Activated CD4-positive, CD25-positive, alpha-beta regulatory T cell (primary cell): ENCODE results near the gene RYR2.
"Not testable (repeated sequence)": the region's sequence is repeated elsewhere in the genome, so short reads cannot be mapped to it uniquely, and the experiment has no call there.

Experiments
- DNase-seq, 4 experiments: peaks; one replicate each; lab custom pipeline; 2025; lab: John Stamatoyannopoulos, UW

RYR2 gene

DNA sequence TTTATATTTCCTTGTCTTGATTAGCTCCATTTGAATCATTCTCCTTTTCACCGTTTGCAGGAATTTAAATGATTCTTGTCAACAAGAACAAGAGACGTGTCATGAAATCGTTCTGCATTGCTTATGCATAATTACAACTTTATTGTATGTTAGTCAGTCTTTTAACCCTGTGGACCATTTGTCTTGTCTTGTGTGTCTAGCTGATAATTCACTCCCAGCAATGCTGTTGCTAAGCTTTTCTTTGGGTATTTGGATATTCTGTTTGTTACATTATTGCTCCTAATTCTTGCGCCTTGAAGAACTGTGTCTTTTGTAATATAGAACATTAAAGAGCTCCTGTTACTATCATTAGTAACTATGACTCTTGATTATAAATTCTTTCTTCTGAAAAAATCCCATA lies 311.9 kb downstream of the RYR2 start:
- DNase-seq: no peak

- no peak for DNase-seq
Measured at GRCh38 chr1:237355022-237355421, 313.0 kb downstream of the RYR2 start.

DNA sequence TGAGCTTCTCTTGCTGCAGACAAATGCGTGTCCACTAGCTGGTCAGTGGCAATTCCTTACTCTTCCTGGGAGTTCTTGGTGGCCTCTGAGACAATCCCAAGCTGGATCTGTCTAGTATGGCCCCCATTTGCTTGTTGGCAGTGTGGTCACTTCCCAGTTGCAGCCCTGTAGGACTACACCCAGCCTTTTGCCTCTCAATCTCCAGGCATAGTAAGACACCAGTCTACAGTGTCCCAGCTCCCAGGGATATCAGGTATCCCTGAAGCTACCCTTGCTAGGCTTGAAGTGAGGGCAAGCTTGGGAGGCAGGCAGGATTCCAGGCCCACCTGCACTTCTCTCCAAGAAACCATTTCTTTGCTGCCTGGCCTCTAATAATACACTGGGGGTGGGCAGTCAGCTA lies 316.6 kb downstream of the RYR2 start:
- no peak for DNase-seq

GRCh38 chr1:237367758-237368157 lies 325.8 kb downstream of the RYR2 start:
- DNase-seq: no peak

- not testable (repeated sequence) for DNase-seq
Measured at GRCh38 chr1:237371477-237371876, 329.5 kb downstream of the RYR2 start.

- DNase-seq: no peak
Measured at GRCh38 chr1:237383791-237384190, 341.8 kb downstream of the RYR2 start.

DNA sequence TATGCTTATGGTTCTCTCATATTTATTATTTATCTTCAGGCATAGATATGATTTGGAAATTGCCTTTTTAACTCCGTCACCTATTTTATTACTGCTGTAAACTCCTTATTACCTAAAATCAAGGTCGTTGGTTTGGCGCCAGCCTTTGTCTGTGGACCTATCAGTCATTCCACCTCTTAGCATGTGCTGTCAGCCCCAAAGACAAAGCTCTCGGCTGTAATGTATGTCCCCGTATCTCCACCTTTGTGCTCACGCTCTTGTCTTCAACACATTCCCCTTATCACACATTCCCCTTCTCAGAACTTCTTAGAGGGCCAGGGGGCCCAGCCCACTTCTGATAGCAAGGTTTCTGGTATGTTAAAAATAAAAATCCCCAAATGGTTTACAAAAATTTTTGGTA lies 342.2 kb downstream of the RYR2 start:
- no peak for DNase-seq

DNA sequence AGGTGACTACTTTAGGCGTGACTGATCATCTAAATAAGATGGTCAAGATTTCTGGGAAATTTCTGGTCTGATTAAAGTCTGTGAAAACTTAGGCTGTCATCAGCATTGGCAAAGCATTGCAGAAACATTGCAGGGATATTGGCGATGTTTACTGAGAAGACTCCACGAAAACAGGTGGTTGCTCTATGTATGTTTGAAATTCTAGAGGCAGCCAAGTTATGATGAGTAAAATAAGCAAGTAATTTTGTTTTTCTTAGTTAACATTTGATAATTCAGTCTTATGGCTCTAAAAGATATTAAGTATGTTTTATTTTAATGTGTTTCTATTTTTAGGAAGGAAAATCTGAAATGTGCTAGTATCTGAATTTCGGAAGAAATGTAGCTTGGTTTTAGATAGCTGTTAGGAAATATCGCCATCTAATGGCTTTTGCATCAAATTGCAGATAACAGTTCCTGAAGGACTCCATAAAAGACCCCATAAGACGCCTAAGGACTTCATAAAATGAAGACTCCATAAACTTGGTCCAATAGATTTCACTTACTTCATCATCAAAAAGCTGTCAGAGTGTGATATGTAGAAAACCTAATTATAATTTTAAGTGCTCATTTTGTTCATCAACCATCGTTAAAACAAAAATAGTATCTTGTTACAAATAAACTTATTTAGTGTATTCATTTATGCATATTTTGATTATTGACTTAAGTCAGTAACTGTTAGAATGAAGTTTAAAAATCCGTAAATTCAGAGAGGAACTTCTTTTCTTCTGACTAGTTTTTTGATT lies 344.6 kb downstream of the RYR2 start:
- DNase-seq: no peak

GRCh38 chr1:237387144-237387505 lies 345.1 kb downstream of the RYR2 start:
- DNase-seq: no peak

DNA sequence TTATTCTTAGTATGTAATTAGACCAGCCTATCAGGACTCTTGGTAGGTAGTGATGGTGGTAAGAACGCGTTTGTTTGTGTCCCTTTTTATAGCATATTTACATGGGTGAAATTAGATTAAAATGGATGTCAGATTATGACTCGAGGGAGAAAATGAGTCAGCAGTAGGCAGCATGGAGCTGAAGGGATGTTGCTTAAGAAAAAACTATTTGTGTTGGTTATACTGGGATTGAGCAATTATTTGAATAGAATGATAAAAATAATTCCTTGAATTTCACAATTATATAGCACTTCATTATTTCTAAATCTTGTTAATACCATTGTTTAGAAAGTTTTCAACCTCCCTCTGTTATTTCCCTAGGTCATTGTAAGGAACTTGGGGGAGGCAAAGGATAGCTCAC lies 348.8 kb downstream of the RYR2 start:
- DNase-seq: no peak

GRCh38 chr1:237393632-237394031 lies 351.6 kb downstream of the RYR2 start:
- no peak for DNase-seq

GRCh38 chr1:237394281-237394680 lies 352.3 kb downstream of the RYR2 start:
- DNase-seq: no peak

- DNase-seq: no peak
Measured at GRCh38 chr1:237396426-237396825, 354.4 kb downstream of the RYR2 start.

- DNase-seq: no peak
Measured at GRCh38 chr1:237398751-237399150, 356.8 kb downstream of the RYR2 start.

DNA sequence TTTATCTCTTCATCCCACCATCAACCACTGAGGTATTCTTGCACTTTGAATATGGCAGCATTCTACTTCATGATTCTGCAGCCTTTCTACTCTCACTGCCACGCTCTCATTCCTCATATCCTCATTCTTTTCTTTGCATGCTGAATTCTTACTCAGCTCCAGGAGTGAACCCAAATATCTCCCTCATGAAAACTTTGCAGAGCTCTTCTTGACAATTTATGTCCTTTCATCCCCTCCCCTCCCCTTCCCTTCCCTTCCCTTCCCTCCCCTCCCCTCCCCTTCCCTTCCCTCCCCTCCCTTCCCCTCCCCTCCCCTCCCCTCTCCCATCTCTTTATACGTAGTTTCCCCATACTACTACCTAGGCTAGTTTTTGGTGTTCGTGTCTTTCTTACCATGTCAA lies 363.9 kb downstream of the RYR2 start:
- no peak for DNase-seq

- DNase-seq: no peak
Measured at GRCh38 chr1:237411621-237412020, 369.6 kb downstream of the RYR2 start.

- no peak for DNase-seq
Measured at GRCh38 chr1:237416924-237417655, 375.1 kb downstream of the RYR2 start.

DNA sequence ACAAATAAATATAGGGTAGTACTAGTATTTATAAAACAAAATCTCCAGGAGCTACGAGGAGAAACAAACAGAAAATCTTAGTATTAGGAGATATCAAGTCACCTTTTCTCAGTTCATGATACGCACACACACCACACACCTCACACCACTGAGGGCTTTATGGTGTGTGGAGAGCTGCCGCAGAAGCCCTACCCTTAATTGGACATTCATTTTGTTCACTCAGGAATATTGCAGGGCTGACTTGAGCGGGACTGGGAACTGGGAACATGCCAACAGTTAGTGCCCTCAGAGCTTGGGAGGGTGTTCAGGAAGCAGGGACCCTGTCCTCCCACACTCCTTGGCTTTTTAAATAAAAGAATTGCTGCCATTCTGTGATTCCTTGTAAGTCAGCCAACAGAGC lies 386.8 kb downstream of the RYR2 start:
- no peak for DNase-seq

- no peak for DNase-seq
Measured at GRCh38 chr1:237429252-237429651, 387.3 kb downstream of the RYR2 start.

DNA sequence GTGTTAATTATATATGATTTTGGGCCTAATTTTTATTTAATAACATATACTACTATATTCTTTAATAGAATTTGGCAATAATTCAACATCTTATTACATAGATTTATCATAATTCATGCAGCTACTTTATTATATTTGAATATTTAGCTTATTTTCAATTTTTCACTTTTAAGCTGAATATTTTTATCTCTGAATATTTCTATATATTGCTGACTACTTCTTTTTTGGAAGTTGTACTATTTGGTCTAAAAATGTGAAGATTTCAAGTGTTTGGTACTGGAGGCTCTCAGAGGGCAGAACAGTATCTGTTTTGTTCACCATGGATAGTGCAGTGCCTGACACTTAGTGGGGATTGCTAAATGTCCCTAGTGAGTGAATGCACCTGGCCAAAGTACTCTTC lies 389.5 kb downstream of the RYR2 start:
- DNase-seq: no peak

GRCh38 chr1:237440346-237440745 lies 398.4 kb downstream of the RYR2 start:
- no peak for DNase-seq

DNA sequence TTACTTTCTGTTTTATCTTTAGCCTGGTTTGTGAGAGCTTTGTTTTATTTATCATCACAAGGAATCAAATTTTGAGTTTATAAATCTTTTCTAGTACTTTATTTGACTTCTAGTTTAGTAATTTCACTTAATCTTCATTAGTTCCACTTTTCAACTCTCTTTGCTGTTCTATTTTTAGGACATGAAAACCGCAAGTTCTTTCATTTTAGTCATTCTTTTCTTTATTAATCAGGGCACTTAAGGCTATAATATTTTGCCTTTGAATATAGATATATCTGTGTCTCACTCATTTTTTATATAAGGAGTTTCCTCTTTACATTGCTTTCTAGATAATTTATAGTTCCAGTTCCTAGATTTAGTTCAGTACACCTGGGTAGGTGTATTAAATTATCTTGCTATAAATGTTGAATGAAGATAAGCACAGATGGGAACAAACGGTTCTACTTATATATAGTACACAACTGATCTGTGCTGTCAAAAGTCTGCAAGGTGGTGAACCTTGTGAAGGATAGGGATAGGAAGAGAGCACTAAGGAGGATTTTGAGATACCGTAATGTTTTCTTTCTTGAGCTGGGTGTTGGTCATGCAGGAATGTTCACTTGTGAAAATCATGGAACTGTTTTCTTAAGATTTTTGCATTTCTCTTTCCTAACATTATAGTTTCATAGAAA lies 402.3 kb downstream of the RYR2 start:
- no peak for DNase-seq

GRCh38 chr1:237448042-237448441 lies 406.1 kb downstream of the RYR2 start:
- DNase-seq: no peak
